ENCODE measurements around the gene SLC9A7.

DNA sequence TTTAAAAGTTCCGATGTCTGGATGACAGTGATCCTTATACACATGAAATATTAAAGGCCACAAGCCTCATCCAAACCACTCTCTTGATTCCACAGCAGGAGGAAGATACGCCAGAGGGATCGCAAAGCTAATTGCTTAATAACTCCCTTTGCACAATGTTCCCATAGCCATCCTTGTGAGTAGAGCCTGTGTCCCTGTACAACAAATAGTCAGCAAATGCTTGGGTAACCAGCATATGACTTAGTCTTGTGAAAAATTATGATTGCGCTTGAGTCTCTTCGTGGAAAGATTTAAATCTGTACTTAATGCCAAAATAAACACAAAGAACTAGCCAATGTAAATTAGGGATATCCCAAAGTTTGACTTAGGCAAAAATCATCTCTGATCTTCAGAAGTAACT lies 31.5 kb downstream of the SLC9A7 start:
- no peak for TF ChIP-seq EZH2 (IDR thresholded peaks at IDR 0.05; ENCODE audit: low read length, unreplicated experiment)
- TF ChIP-seq, protein P1, sequence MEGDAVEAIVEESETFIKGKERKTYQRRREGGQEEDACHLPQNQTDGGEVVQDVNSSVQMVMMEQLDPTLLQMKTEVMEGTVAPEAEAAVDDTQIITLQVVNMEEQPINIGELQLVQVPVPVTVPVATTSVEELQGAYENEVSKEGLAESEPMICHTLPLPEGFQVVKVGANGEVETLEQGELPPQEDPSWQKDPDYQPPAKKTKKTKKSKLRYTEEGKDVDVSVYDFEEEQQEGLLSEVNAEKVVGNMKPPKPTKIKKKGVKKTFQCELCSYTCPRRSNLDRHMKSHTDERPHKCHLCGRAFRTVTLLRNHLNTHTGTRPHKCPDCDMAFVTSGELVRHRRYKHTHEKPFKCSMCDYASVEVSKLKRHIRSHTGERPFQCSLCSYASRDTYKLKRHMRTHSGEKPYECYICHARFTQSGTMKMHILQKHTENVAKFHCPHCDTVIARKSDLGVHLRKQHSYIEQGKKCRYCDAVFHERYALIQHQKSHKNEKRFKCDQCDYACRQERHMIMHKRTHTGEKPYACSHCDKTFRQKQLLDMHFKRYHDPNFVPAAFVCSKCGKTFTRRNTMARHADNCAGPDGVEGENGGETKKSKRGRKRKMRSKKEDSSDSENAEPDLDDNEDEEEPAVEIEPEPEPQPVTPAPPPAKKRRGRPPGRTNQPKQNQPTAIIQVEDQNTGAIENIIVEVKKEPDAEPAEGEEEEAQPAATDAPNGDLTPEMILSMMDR (conservative IDR thresholded peaks at IDR 0.05; ENCODE audit: low read depth, low read length): no peak

All from PC-3 (cell line).